Measurements from ENCODE around the gene ADAM15.
A peak's percentile ranks its signal among the peaks of the same experiment; 100 is the strongest.

Gene ADAM15

DNA sequence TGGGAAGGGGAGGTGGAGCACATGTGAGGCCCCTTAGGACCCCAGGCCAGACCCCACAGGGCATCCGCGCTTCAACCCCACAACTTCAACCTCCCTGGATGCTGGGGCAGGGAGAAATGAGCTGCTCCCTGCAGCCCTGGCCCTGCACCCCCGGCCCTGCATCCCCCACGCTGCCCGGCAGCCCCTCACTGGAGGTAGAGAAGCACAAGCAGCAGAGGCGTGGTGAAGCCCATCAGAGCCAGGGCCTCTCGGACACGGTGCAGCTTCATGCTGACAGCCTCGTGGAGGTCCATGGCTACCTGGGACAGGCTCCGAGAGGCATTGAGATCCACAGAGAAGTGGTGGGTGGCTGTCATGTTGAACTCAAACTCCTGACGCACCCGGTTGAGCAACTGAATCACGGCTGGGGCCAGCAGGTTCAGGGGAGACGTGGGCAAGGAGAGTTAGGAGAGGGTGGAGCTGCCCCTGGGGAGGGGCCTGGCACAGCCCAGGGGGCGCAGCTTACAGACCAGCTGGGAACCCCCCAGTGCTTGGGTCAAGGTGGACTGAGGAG, 20.8 kb upstream of the ADAM15 start:
- no peak for DNase-seq (ENCODE audit: insufficient read length, low spot score)

DNA sequence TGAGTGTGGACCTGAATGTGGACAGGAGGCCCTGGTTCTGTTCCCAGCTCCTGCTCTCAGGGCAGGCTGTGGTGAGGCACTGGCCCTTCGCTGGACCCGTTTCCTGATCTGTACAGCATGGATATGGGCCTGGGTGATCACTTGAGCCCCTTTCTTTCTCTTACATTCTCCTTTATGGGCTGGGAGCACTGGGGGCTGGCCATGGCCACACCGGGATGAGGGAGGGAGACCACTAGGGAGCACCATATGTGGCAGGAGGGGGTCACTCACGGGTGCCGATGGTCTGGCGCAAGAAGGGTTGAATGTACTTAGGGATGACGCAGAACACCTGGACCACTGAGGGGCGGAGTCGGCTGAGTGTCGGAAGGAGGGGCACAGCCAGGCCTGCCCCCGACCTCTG, 20.2 kb upstream of the ADAM15 start:
- no peak for DNase-seq (ENCODE audit: insufficient read length, low spot score)
- FAIRE-seq, result no peak

More for the DNA sequence above, 20.8 kb upstream of the ADAM15 start:
- no peak for FAIRE-seq

DNA sequence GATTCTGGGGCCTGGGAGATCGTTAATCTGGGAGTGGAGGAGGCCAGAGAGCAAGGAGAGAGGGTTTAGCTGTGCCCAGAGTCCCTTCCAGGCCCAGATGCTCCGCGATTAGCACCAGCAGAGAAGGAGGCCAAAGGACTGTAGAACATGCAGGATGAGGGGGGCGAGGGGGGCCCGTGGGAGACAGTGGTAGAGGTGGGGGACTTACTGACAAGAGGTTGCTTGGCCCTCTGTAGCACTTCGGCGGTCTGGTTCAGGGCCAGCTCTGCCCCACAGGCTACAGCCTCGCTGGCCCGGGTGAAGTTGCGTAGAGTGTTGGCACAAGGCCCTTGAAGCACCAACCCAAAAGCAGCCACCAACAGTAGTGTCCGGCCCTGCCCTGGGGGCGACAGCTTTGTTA, 18.2 kb upstream of the ADAM15 start:
- DNase-seq (ENCODE audit: insufficient read length, low spot score) (no peak), FAIRE-seq (no peak)

DNA sequence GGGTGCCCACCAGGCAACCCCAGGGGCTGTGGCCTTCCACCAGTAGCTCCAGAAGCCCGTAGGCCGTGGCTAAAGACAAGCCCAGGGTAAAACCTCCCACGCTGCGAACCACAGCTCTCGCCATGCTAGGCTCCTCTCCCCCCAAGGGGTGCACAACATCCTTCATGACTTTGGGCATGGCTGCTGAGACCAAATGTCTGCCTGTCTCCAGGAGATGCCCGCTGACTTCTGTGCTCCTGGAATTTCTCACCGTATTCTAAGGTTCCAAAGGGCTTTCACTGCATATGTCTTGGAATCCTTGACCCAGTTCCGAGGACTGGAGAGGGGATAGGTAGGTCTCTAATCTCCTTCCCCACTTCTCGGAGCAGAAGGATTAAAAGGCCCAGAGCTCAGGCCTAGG, 17.6 kb upstream of the ADAM15 start, which contains the start of the genes DCST1 and DCST2:
TSS of gene DCST1 (plus strand) at position 301 of the 400 bp plus-strand sequence. CDS start 213 bp downstream, outside the sequence.
TSS of gene DCST2 (minus strand) at position 258 of the 400 bp plus-strand sequence. CDS start at position 178, 80 bp downstream.
- no peak for FAIRE-seq
- DNase-seq (ENCODE audit: insufficient read length, low spot score), result no peak

DNA sequence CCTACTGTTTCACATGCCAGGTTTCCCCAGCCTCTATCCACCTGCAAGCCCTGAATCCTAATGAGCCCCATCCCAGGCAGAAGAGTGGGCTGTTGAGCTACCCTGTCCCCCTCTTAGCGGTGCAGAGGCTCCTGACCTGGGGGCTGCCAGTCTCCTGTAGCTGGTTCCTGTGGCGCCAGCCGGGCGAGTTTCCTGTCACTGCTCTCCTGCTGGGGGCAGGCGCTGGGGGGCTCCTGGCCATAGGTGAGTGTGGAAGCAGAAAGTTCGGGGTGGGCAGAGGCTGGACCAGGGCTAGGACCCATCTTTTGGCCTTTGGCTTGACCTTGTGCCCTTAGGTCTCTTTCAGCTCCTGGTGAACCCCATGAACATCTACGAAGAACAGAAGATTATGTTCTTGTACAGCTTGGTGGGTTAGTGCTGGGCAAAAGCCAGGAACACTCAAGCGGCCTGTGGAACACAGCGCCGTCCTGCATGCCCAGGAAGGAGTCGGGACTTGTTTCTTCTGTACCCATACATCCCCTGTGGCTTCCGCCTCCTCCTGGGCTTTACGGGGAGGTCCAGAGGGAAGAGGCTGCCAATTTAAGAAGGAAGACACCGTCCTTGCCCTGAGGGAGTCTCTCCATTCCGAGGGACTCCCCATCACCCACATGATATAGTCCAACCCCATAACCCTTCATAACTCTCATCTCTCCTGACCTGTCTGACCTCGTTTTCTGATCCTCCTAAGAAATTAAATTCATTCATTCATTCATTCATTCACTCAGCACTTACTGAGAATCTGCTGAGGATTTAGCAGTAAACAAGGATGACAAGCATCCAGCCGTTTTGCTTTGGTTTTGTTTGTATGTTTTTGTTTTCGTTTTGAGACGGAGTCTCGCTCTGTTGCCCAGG, 16.6 kb upstream of the ADAM15 start:
- FAIRE-seq (no peak), DNase-seq (ENCODE audit: insufficient read length, low spot score) (no peak)

DNA sequence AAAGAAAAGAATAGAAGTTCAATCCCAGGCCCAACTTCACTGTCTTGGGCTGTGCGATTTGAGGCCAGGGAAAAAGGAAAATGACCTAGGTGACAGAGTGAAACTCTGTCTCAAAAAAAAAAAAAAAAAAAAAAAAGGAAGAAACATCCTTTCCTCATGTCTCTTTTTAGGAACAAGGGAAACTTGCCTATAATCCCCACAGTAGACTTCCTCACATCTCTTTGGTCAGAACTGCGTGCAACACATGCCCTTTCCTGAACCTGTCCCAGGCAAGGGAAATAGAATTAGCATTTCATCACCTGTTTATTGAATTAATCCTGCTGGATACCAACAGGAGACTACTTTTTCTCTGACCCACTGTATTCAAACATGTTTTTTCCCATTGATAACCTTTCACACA, 15.2 kb upstream of the ADAM15 start:
- DNase-seq (ENCODE audit: insufficient read length, low spot score) (no peak), FAIRE-seq (no peak)

DNA sequence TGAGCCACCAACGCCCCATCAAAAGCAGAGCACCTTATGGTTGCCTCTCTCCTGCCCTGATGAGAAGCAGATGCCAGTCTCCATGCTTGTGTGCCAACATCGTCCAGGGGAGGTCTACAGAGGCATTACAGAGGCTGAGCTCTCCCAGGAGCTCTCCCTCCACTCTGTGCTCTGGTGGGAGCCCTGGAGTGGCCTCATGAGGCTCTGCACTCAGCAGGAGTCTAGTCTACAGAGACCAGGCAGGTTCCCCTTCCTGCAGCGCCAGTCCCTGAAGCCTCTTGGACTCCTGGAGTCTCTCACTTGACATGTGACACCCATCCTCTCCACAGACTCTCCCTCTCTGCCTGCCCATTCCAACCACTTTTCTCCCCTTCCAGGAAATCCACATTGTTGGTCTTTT, 14.1 kb upstream of the ADAM15 start:
- no peak for DNase-seq (ENCODE audit: insufficient read length, low spot score)
- FAIRE-seq, result no peak

DNA sequence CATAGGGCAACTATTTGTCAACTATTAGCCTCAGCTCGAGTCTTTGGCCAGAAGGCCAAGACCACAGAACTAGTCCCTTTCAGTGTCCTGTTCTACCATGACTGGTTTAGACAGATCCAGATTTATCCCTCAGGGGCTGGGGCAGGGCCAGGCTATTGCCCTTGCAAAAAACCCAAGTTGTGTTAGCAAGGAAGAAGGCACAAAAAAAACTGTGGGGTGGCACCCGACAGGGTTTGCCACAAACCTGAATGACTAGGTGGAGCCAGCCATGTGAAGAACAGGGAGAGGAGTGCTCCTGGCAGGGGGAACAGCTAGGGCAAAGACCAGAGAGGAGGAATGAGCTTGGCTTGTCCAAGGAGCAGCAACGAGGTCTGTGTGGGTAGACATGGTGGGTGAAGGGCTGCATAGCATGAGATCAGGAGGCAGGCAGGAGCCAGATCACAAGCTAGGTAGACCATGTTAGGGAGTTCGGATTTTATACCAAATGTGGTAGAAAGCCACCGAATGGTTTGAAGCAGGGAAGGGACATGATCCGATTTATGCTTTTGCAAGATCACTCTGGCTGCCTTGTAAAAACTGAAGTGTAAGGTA, 13.2 kb upstream of the ADAM15 start:
- FAIRE-seq (no peak), DNase-seq (ENCODE audit: insufficient read length, low spot score) (no peak)

DNA sequence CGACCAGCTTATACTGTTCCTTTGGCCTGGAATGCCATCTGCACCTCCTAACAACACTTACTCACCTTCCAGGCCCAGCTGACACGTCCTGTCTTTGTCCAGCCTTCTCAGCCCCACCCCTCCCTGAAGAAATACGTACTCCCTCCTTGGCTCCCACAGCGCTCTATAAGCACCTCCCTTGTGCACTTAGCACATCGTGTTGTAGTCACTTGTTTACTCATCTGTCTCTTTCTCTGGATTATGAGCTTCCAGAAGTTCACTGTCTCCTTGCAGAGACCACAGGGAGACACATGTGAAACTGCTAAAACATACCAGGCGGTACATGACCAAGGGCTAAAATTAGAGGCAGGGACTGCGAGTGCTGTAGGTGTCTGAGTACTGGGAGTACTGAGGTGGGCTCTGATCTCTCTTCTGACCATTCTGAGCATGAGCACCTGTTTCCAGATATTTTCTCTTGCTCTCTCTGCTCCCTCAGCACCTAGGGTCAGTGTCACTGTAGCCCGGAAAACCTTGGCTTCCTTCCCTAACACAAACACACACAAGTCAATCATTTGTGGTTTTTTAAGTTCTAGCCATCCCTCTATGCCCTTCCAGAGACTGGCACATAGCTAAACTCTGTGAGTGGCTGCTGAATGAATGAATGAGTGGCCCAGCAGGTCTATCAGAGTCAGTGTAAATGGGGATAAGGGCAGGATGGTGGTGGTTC, 12.4 kb upstream of the ADAM15 start:
- FAIRE-seq (no peak), DNase-seq (ENCODE audit: insufficient read length, low spot score) (no peak)

DNA sequence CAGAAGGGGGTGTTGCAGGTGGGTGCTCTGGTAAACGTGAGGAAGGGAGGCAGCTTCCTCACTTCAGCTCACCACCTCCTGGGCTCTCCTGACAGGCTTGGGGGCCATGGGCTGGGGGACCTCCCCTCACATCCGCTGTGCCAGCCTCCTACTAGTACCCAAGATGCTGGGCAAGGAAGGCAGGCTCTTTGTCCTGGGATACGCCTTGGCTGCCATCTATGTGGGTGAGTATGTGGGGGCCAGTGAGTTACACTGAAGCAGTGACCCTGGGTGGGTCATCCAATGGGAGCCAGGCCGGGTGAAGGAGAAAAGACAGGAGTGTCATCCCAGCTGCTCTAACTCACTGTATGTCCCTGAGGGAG, 11.8 kb upstream of the ADAM15 start:
- DNase-seq (ENCODE audit: insufficient read length, low spot score) (no peak), FAIRE-seq (no peak)

DNA sequence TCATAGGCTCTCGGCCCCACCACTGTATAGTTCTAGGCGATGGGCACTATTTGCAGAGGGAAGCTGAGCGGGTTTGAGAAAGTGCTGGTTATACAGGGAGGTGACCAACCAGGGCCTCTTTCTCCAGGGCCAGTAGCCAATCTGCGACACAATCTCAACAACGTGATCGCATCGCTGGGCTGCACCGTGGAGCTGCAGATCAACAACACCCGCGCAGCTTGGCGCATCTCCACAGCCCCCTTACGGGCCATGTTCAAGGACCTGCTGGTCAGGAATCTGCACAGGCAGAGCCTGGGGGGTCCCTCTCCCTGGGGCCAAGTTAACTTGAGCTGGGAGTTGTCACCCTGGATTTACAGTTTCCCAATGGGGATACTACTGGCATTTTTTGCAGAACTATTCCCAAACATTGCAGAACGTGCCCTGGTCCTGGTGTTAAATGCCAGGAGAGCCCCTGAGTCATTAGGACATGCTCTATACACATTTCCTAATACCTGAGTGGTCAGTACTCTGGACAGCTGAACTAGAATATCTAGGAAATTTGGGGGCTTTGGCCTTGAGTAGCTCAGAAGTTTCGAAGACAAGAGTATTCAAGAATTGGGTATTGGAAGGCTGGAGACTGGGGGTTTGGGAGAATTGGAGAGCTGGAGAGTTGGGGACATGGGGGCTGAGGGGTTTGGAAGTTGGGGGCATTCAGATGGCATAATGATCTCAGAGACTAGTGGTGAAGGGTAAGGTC, 10.6 kb upstream of the ADAM15 start:
- no peak for FAIRE-seq
- no peak for DNase-seq (ENCODE audit: insufficient read length, low spot score)

DNA sequence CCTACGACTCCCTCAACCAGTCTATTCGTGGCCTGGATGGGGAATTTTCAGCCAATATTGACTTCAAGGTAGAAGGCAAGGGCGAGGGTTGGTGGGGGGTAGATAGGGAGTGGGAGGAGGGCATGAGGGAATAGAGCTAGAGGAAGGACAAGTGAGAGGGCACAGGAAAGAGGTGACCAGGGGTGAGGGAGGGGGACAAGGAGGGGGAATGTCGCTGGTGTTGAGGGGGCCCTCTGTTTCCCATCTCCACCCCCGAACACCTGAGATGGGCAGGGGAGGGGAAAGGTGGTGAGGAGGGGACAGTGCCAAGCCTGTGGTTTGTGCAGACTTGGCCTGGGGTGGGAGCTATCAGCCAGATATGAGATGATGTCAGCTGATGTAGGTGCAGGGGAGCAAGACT, 8.3 kb upstream of the ADAM15 start:
- FAIRE-seq (no peak), DNase-seq (ENCODE audit: insufficient read length, low spot score) (no peak)

DNA sequence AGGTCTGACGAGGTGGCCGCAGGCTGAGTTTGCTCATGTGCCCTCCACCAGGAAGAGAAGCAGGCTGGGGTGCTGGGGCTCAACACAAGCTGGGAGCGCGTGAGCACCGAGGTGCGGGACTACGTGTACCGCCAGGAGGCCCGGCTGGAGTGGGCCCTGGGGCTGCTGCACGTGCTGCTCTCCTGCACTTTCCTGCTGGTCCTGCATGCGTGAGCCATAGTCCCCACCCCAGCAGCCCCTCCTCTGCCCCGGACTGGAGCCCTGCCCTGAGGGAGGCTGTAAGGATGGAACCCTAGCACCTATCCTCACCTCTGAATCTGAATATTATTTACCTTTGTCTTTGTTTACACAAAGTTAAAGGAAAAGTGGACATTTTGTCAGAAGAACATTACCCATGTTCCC, 7.8 kb upstream of the ADAM15 start:
- FAIRE-seq (no peak), DNase-seq (ENCODE audit: insufficient read length, low spot score) (no peak)

DNA sequence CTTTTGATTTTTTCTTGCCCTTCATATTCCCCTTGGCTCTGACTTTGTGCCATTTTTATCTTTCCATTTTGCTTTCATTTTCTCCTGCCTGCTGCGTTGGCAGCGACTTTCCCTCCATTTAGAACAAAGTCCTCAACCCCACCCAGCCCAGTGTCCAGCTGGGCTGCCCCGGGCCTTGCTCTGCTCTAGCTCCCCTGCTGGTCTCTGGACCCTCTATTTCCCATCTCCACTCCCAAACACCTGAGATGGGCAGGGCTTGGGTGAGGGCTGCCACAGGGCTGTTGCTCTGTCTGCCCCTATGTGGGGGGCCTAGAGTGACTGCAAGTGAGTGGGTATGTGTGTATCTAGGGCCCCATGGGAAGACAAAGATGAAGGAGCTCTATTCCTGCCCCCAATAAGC, 7.3 kb upstream of the ADAM15 start:
- FAIRE-seq, result no peak
- no peak for DNase-seq (ENCODE audit: insufficient read length, low spot score)

DNA sequence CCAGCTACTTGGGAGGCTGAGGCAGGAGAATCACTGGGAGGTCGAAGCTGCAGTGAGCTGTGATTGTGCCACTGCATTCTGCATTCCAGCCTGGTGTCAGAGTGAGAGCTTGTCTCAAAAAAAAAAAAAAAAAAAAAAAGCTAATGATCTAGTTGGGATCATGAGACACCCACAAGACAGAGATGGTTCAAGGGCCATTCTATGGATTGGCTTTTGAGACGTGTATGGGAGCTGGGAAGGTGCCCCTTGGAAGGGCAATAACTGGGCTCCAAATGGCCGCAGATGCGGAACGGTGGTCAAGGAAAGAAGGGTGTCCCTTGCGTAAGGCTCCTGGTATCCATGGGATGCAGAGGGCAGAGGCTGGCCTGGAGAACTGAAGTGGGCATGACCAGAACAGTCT, 6.8 kb upstream of the ADAM15 start:
- no peak for FAIRE-seq
- DNase-seq (ENCODE audit: insufficient read length, low spot score), result no peak

DNA sequence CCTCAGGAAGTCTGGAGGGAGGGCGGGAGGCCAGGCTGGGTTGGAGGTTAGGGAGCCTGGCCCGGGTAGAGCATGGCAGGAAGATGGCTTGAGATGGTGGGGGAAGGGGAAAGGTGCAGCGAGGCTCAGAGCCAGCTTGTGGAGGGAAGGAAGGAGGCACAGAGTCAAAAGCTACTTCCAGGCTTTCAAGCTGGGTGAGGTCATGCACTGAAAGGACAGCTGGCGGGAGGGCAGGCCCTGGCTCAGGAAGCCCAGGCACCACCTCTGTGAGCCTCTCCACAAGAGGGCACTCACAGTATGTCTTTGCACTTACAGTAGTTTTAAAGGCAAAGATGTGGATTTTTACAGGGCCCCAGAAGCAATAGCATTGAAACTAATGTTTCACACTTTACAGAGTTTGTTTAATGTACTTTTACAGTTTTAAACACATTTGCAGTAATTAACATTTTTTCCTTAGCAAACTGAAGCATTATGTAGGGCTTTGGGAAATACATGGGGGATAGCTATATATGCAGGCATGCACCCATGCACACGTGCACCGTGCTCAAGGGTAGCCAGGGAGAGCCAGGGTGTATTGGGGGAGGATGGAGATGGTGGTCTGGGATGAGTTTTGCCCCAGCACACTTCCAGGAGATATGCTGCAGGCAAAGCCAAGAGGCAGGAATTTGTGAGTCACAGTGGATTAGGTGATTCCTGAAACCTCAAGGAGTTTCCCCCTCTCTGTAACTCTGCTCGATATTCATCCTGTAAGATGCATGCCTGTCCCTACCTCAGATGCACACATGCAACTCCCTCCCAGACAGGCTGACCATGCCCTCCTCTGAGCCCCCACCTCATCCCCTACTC, 6.1 kb upstream of the ADAM15 start:
- peak; percentile 56 for DNase-seq (ENCODE audit: insufficient read length, low spot score)
- peak; percentile 82 for FAIRE-seq

DNA sequence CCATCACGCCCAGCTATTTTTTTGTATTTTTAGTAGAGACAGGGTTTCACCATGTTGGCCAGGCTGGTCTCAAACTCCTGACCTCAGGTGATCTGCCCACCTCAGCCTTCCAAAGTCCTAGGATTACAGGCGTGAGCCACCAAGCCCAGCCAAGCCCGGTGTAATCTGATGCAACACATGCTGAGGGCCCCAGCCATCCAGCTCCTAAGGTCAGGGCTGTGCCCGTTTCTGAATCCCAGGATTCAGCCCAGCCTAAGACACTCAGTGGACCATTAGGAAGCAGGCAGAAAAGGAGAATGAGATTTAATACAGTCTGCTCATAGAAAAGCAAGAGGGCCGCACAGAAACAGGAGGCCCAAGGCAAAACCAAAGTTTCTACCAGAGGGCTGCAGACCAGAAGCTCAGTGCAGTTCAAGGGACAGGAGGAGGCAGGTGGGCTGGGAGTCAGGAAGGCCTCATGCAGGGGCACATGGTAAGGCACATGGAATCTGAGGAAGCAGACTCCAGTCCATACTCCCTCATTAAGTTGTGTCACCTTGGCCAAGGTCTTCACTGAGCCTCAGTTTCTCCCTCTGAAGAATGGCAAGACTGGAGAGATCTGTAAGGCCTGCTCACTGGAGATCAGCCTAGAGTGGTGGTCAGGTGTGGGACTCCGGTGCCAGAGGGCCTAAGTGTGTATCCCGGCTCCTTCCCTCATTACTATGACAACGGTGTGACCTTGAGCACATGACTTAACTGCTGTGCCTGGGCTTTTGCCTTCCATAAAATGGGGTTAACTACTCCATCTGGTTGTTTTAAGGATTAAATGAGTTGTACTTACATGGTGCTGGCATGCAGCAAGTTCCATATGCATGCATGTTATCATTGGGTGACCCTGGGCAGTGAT, 2.4 kb upstream of the ADAM15 start:
- DNase-seq (ENCODE audit: insufficient read length, low spot score) (no peak), FAIRE-seq (no peak)

DNA sequence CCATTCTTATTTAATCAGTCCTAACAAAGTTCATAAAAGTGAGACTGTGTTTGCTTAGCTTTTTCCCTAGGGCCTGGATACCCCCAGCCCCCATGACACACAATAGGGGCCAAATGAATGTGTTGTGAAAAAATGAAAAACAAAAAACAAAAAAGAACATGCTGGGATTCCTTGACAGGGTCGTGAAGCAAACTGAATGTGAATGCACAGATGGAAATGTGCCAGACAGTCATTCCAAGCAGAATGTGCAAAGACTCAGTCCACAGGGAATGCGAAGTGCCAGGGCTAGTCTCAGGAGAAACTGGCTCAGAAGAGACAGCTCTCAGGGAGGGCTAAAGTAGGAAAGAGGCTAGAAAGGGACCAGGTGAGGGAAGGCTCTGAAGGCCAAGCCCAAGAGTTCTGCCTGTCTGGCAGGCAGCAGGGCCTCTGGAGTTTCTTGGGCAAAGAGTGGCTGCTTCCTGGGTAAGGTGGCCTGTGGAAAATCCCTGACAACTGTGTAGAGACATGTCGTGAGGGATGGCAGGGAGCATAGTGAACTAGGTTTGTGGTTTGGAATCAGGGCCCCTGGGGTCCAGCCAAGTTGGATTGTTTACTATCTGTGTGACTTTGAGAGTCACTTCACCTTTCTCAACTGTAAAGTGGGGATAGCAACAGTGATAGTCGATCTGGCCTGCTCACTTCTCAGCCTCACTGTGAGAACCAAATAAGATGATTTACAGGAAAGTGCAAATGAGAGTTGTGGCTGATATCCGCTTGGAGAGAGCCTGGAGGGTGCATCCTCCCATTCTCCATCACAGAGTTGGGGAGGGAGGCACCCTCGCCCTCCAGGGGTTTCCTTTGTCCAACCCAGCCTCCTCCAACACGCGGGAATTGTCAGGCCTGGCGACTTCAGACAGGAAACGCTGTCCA, 1.2 kb upstream of the ADAM15 start:
- DNase-seq (ENCODE audit: insufficient read length, low spot score) (no peak), FAIRE-seq (no peak)
